HEK293T (cell line): ENCODE data around the gene PGA4.

Source experiments
- CTCF ChIA-PET: fragments of 350-600 bp; formaldehyde crosslinking; extraction: SDS; loops from one replicate; lab custom pipeline; 2021; ENCODE audit warnings: antibody characterized with exemption, inconsistent platforms; lab: Yijun Ruan, JAX
- POLR2A ChIA-PET: fragments of 350-600 bp; formaldehyde crosslinking; extraction: SDS; loops from one replicate; lab custom pipeline; 2020; ENCODE audit warnings: antibody characterized with exemption, inconsistent platforms; lab: Yijun Ruan, JAX
- DNase-seq: peaks from one replicate; pipeline ENCODE4 v3.0.0; 2012; ENCODE audit warnings: mixed read lengths; ENCODE audit errors: extremely low spot score
- ARNT ChIP-seq: fragments of 450-650 bp; IDR thresholded peaks from 2 replicates; pipeline ENCODE4 v1.6.1; 2017; ENCODE audit warnings: mild to moderate bottlenecking
- BHLHE40 ChIP-seq: fragments of 450-650 bp; IDR thresholded peaks from 2 replicates; pipeline ENCODE4 v1.6.1; 2016; ENCODE audit warnings: mild to moderate bottlenecking, moderate library complexity, borderline replicate concordance
- CTBP1 ChIP-seq: fragments of 450-650 bp; IDR thresholded peaks from 2 replicates; pipeline ENCODE4 v1.6.1; 2016; ENCODE audit warnings: borderline replicate concordance
- ELF4 ChIP-seq: fragments of 450-650 bp; IDR thresholded peaks from 2 replicates; pipeline ENCODE4 v1.6.1; 2017; ENCODE audit warnings: antibody characterized with exemption
- FOXA1 ChIP-seq: fragments of 450-650 bp; IDR thresholded peaks from 2 replicates; pipeline ENCODE4 v1.6.1; 2016; ENCODE audit warnings: mild to moderate bottlenecking
- FOXK2 ChIP-seq: fragments of 450-650 bp; IDR thresholded peaks from 2 replicates; pipeline ENCODE4 v1.6.1; 2016; ENCODE audit warnings: mild to moderate bottlenecking
- FOXM1 ChIP-seq: fragments of 450-650 bp; IDR thresholded peaks from 2 replicates; pipeline ENCODE4 v1.6.1; 2017; ENCODE audit warnings: mild to moderate bottlenecking, borderline replicate concordance
- HDGF ChIP-seq: fragments of 450-650 bp; IDR thresholded peaks from 2 replicates; pipeline ENCODE4 v1.6.1; 2017; ENCODE audit warnings: antibody characterized with exemption, borderline replicate concordance
- L3MBTL2 ChIP-seq: fragments of 450-650 bp; conservative IDR thresholded peaks from 2 replicates; pipeline ENCODE4 v1.6.1; 2016; ENCODE audit warnings: mild to moderate bottlenecking
- LEF1 ChIP-seq: fragments of 450-650 bp; IDR thresholded peaks from 2 replicates; pipeline ENCODE4 v1.6.1; 2017; ENCODE audit warnings: mild to moderate bottlenecking, borderline replicate concordance
- NFRKB ChIP-seq: fragments of 450-650 bp; IDR thresholded peaks from 2 replicates; pipeline ENCODE4 v1.6.1; 2016; ENCODE audit warnings: mild to moderate bottlenecking, moderate library complexity
- SP1 ChIP-seq: fragments of 450-650 bp; IDR thresholded peaks from 2 replicates; pipeline ENCODE4 v1.6.1; 2017
- SUZ12 ChIP-seq: fragments of 450-650 bp; IDR thresholded peaks from 2 replicates; pipeline ENCODE4 v1.6.1; 2016; ENCODE audit warnings: mild to moderate bottlenecking
- TARDBP ChIP-seq: fragments of 450-650 bp; IDR thresholded peaks from 2 replicates; pipeline ENCODE4 v1.6.1; 2016
- ZNF384 ChIP-seq: fragments of 450-650 bp; IDR thresholded peaks from 2 replicates; pipeline ENCODE4 v1.6.1; 2016
- TF ChIP-seq, protein P1 (sequence below): fragments of 450-650 bp; IDR thresholded peaks from 2 replicates; pipeline ENCODE4 v1.6.1; 2016

Gene PGA4

DNA sequence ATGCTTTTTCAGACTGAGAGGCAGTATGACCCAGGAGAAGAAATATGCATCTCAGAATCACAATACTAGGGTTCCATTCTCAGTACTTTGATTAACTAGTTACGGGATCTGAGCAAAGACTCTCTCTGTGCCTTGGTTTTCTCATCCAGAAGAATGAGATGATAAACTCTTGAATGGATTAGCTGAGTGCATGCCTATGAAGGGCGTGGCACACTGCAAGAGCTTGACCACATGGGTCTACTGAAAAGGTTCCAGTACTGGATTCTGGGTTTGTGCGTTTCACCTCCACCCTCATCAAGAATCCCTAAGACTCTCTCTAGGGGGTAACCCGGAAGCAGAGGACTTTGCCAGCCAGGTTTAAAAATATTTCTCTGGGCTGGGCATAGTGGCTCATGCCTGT lies 44.5 kb downstream of the PGA4 start:
- no peak for DNase-seq
- CTCF ChIA-PET: no interaction called here
- POLR2A ChIA-PET: no interaction called here
- TF ChIP-seq SP1: no peak
- TF ChIP-seq FOXK2: no peak
- TF ChIP-seq SUZ12: no peak
- no peak for TF ChIP-seq LEF1
- TF ChIP-seq BHLHE40: no peak
- TF ChIP-seq TARDBP: no peak
- no peak for TF ChIP-seq L3MBTL2
- no peak for TF ChIP-seq NFRKB
- no peak for TF ChIP-seq ELF4
- TF ChIP-seq CTBP1: no peak
- TF ChIP-seq, protein P1, sequence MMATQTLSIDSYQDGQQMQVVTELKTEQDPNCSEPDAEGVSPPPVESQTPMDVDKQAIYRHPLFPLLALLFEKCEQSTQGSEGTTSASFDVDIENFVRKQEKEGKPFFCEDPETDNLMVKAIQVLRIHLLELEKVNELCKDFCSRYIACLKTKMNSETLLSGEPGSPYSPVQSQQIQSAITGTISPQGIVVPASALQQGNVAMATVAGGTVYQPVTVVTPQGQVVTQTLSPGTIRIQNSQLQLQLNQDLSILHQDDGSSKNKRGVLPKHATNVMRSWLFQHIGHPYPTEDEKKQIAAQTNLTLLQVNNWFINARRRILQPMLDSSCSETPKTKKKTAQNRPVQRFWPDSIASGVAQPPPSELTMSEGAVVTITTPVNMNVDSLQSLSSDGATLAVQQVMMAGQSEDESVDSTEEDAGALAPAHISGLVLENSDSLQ: no peak
- no peak for TF ChIP-seq FOXM1
- no peak for TF ChIP-seq ZNF384
- no peak for TF ChIP-seq FOXA1

DNA sequence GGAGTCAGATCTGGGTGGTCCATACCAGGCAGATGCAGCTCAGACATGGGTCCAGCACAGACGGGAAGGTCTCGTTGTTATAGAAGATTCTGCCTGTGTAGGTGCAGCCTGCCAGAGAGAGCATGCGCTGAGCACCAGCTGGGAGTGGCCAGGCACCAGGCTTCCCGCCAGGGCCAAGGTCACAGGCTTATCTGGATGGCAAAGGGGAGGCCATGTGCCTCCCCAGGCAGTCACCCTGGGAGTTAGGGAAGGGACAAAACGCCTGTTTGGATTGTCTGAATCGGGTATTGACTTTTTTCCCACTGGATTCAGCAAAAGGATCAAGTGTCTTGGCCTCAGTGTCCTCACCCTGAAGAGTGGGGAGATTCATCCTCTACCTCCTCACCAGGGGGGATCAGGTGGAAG lies 45.3 kb downstream of the PGA4 start:
- CTCF ChIA-PET: no interaction called here

DNA sequence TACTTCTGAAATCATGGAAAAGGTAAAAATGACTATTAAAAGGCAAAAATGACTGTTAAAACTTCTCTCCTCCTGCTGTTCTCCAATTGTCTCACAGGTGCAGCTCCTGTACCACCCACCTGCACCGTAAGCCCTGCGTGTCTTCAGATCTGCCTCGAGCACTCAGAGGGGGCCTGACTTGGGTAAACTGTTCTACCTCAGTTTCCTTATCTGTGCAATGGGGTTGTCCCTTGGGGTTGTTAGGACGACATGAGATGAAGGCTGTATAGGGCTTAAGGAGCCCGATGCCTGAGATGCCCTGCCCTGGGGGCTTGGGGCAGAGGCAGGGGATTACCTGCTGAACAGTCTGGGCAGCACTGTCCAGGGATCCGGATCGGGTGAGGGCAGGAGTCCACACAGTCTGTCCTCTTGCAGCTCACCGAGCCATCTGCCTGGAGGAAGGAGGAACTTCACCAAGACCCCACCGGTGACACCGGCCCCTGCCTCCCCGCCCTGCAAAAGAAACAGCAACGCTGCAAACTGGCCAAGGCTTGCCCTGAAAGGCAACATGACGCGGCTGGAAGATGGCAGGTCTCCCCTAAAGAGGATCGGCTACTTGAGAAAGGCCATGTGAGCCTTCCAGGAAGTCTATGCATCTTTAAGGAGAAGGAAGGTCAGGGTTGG lies 46.6 kb downstream of the PGA4 start:
- TF ChIP-seq TARDBP (no peak), SP1 (no peak), BHLHE40 (no peak), LEF1 (no peak), FOXM1 (no peak), ELF4 (no peak), NFRKB (no peak), CTBP1 (no peak), FOXK2 (no peak), ZNF384 (no peak), FOXA1 (no peak), SUZ12 (no peak), HDGF (no peak), ARNT (no peak), L3MBTL2 (no peak)
- TF ChIP-seq, protein P1: no peak
- CTCF ChIA-PET: no interaction called here
- no peak for DNase-seq
- POLR2A ChIA-PET: no interaction called here

More for the DNA sequence above, 45.3 kb downstream of the PGA4 start:
- DNase-seq: no peak
- TF ChIP-seq FOXA1: no peak
- no peak for TF ChIP-seq HDGF
- TF ChIP-seq FOXK2: no peak
- TF ChIP-seq L3MBTL2: no peak
- TF ChIP-seq SUZ12: no peak
- TF ChIP-seq ELF4: no peak
- POLR2A ChIA-PET: no interaction called here

DNA sequence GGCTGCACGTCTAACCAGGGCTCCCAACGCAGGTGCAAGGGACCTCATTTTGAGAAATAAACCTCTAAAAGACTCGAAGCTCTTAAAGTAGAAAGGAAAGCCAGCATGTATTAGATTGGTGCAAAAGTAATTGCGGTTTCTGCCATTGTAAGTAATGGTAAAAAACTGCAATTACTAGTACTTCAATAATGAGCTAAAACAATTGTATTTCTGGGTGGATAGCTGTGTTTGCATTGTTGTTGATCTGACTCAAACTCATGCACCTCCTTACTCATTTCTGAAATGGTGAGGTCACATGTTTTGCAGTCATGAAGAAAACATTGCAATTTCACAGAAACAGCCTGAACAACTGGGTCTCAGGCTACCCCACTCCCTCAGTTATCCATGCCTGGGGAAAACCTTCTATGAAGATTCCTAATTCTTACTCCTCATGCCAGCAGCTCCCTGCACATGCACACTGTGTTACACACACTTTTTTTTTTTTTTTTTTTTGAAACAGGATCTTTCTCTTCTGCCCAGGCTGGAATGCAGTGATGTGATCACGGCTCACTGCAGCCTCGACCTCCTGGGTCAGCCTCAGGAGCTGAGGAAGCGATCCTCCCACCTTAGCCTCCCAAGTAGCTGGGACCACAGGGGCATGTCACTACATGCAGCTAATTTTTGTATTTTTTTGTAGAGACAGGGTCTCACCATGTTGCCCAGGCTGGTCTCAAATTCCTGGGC lies 48.4 kb downstream of the PGA4 start:
- TF ChIP-seq ELF4 (peak; percentile 37; the same call in 1 of the 2 replicates), L3MBTL2 (no peak)
- no peak for DNase-seq
- CTCF ChIA-PET: interaction anchor here (0.7 kb wide), 2 partner anchors 19 to 450 kb away, joined by 4 to 5 read pairs; no protein-coding TSS in a partner anchor
- POLR2A ChIA-PET: interaction anchor here (0.6 kb wide), 1 partner anchor 11 kb away, joined by 3 read pairs; no protein-coding TSS in a partner anchor

DNA sequence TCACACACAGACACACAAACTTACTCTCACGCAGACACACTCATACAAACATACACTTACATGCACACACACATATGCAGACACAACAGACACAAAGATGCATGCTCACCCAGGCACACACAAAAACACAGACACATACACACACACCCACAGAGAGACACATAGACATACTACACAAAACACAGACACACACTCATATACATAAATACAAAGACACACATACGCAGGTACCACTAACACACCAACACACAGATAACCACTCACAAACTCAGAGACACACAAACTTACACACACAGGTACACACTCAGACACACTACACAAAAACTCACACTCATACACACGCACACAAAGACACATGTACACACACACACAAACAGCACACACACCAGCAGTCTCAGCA lies 50.6 kb downstream of the PGA4 start:
- TF ChIP-seq ARNT: no peak
- TF ChIP-seq FOXA1: no peak
- no peak for TF ChIP-seq FOXK2
- TF ChIP-seq SP1: no peak
- TF ChIP-seq ELF4: no peak
- no peak for DNase-seq
- POLR2A ChIA-PET: no interaction called here
- CTCF ChIA-PET: no interaction called here

DNA sequence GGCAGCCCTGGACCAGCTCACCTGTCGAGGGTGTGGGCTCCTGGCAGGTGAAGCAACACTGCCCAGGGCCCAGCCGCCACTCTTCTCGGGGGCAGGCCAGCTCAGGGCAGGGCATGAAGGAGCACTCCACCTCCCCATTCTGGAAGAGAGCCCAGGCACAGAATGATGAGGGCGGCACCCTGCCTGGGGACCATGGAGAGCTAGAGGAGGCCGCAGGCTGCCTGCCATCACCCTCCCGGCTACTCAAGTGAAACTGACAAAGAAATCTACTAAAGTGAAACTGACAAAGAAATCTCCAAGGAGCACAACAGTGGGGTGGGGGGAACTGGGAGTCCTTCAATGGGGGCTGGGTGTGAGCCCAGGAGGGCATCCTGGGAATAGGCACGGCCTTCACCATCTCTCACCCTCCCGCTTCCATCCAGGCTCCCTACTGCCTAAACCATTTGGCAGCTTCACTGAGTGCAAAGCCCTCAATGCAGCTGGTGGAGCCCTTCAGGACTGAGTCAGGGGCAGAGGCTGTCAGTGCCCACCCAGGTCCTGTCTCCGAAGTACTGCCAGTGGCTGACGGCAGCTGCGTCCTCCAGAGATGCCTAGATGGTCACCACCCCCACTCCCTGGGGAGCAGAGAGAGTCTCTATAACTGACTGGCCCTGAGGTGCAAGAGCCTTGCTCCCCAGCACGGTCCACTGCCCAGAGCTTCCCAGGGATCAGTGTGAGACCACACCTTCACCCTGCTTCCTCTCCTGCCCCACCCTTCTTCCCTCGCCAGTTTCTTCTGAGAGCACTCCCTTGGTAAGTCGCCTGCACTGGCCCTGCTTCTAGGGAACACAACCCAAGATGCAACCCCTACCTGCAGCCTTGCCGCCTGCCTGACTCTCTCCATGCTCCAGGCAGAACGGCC lies 51.3 kb downstream of the PGA4 start:
- TF ChIP-seq ZNF384 (no peak), CTBP1 (no peak), FOXA1 (no peak), ARNT (no peak), ELF4 (no peak), TARDBP (no peak)
- TF ChIP-seq, protein P1: no peak
- no peak for DNase-seq
- CTCF ChIA-PET: no interaction called here
- POLR2A ChIA-PET: no interaction called here
